ENCODE results near the gene WRAP53. TPM values are rescaled to one million over a fixed set of nuclear protein-coding genes. Genes with fewer than 3 reads are reported as not detected.

The WRAP53 gene
- total and polyA plus RNA-seq, 4 donors = 9.6 to 17.3 (median 11.5) TPM

DNA sequence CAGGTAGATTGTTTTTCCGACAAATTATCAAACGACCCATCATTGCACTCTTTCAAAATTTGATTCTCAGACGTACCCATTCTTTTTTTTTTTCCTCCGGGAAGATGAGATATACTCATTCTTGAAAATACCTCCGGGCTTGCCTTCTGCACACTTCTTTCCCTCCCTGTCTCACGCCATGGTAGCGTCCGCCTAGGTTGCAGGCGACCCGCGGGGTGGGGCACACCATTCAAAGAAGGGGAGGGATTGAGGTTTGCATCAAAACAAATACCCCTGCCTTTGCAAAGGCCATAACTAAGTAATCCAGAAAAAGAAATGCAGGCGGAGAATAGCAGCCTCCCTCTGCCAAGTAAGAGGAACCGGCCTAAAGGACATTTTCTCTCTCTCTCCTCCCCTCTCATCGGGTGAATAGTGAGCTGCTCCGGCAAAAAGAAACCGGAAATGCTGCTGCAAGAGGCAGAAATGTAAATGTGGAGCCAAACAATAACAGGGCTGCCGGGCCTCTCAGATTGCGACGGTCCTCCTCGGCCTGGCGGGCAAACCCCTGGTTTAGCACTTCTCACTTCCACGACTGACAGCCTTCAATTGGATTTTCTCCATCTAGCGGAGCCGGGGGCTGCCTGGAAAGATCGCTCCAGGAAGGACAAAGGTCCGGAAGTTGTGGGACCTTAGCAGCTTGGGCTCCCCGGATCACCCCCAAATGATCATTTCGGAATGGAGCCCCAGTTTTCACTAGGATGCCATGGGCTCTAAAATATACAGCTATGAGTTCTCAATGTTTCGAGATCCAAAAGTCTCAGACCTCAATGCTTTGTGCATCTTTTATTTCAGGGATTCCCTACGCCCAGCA, 1.8 kb upstream of the WRAP53 start:
- H3K36me3 ChIP-seq (ENCODE audit: control insufficient read depth in 4 of 4, insufficient read depth in 4 of 4, low read length in 4 of 4) = peaks cover 0 to 9% (median 2%) of the 10 kb centered on the region in 4 donors
- peak; percentile 88 to 97 (median 93) for DNase-seq
- 0% methylated on average over 30 of the region's 30 CpGs for WGBS, 2 donors
- peak overlapping the region; percentile 87 for H3K4me3 ChIP-seq
- H3K4me1 ChIP-seq (ENCODE audit: control insufficient read depth in 5 of 5, insufficient read depth in 5 of 5, low read length in 5 of 5) = peaks cover 7 to 30% (median 8%) of the 10 kb centered on the region in 5 donors
- no peak for TF ChIP-seq CTCF (IDR thresholded peaks at IDR 0.05; ENCODE audit: control extremely low read depth, extremely low read depth)
- H3K9me3 ChIP-seq (ENCODE audit: control insufficient read depth in 4 of 4, insufficient read depth in 3 of 4, low read length in 3 of 4) = no peaks in the 10 kb centered on the region
- ATAC-seq (ENCODE audit: insufficient read depth, low FRiP score) = peak; percentile 49
- peak overlapping the region; percentile 89 to 100 for H3K9ac ChIP-seq (ENCODE audit: insufficient read depth in 1 of 2, low read length in 2 of 2)
- no peaks in the 10 kb centered on the region for H3K27me3 ChIP-seq (ENCODE audit: control insufficient read depth in 3 of 3, insufficient read depth in 3 of 3, low read length in 2 of 3)
- H3K27ac ChIP-seq (ENCODE audit: low read depth in 1 of 2, low read length in 1 of 2) = peak overlapping the region; percentile 86 to 99

DNA sequence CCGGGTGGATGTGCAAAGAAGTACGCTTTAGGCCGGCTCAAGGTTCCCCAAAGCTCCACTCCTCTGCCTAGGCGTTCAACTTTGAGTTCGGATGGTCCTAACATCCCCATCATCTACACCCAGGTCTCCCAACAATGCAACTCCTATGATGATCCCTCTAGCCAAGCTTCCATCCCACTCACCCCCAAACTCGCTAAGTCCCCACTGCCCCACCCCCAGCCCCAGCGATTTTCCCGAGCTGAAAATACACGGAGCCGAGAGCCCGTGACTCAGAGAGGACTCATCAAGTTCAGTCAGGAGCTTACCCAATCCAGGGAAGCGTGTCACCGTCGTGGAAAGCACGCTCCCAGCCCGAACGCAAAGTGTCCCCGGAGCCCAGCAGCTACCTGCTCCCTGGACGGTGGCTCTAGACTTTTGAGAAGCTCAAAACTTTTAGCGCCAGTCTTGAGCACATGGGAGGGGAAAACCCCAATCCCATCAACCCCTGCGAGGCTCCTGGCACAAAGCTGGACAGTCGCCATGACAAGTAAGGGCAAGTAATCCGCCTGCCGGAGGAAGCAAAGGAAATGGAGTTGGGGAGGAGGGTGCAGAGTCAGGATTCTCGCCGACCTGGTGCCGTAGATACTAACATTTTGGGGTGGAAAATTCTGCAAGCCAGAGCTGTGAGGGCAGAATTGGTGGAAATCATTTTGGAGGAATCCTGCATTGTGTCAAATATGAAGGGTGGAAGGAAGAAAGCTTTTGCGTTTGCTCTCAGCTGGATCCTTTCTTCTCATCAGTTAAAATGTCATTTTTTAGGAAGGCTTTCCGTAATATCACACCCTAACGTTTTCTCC, 987 bp upstream of the WRAP53 start, which contains the start of gene TP53:
TP53 (minus strand) TSS at position 419 of the 836 bp plus-strand sequence. CDS start 10,896 bp downstream, outside the sequence.
- Histone ChIP-seq H3K4me1 (ENCODE audit: control insufficient read depth in 5 of 5, insufficient read depth in 5 of 5, low read length in 5 of 5) (peaks cover 7 to 30% (median 8%) of the 10 kb centered on the region in 5 donors), H3K36me3 (ENCODE audit: control insufficient read depth in 4 of 4, insufficient read depth in 4 of 4, low read length in 4 of 4) (peaks cover 0 to 9% (median 2%) of the 10 kb centered on the region in 4 donors), H3K27ac (ENCODE audit: low read depth in 1 of 2, low read length in 1 of 2) (peak within 1 kb of the TSS; percentile 86 to 99), H3K9ac (ENCODE audit: insufficient read depth in 1 of 2, low read length in 2 of 2) (peak within 1 kb of the TSS; percentile 89 to 100), H3K27me3 (ENCODE audit: control insufficient read depth in 3 of 3, insufficient read depth in 3 of 3, low read length in 2 of 3) (no peaks in the 10 kb centered on the region), H3K9me3 (ENCODE audit: control insufficient read depth in 4 of 4, insufficient read depth in 3 of 4, low read length in 3 of 4) (no peaks in the 10 kb centered on the region), H3K4me3 (peak within 1 kb of the TSS; percentile 87)
- peak; percentile 61 for ATAC-seq (ENCODE audit: insufficient read depth, low FRiP score)
- WGBS, 2 donors = 0 to 1% methylated on average over 30 of the region's 30 CpGs
- peak; percentile 9 for TF ChIP-seq CTCF (IDR thresholded peaks at IDR 0.05; ENCODE audit: control extremely low read depth, extremely low read depth)
- DNase-seq = peak; percentile 94 to 97 (median 97)

DNA sequence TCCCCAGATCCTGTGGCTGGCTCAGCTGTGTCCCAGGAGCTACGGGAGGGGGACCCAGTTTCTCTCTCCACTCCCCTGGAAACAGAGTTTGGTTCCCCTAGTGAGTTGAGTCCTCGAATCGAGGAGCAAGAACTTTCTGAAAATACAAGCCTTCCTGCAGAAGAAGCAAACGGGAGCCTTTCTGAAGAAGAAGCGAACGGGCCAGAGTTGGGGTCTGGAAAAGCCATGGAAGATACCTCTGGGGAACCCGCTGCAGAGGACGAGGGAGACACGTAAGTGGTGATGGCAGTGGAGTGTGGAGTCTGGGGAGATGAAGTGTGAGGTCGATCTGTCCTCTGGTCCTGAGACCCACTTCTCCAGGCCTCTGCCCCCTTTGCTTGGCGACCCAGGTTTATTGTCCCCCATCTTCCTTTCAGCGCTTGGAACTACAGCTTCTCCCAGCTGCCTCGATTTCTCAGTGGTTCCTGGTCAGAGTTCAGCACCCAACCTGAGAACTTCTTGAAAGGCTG, 585 bp downstream of the WRAP53 start:
- ATAC-seq (ENCODE audit: insufficient read depth, low FRiP score) (no peak), DNase-seq (no peak)
- peak overlapping the region; percentile 73 to 87 for H3K9ac ChIP-seq (ENCODE audit: insufficient read depth in 1 of 2, low read length in 2 of 2)
- H3K4me1 ChIP-seq (ENCODE audit: control insufficient read depth in 5 of 5, insufficient read depth in 5 of 5, low read length in 5 of 5) = peaks cover 7 to 30% (median 8%) of the 10 kb centered on the region in 5 donors
- WGBS, 2 donors = 17 to 25% methylated on average over 13 of the region's 13 CpGs
- H3K27me3 ChIP-seq (ENCODE audit: control insufficient read depth in 3 of 3, insufficient read depth in 3 of 3, low read length in 2 of 3) = no peaks in the 10 kb centered on the region
- peak overlapping the region; percentile 48 for H3K4me3 ChIP-seq
- no peak for TF ChIP-seq CTCF (IDR thresholded peaks at IDR 0.05; ENCODE audit: control extremely low read depth, extremely low read depth)
- H3K9me3 ChIP-seq (ENCODE audit: control insufficient read depth in 4 of 4, insufficient read depth in 3 of 4, low read length in 3 of 4) = no peaks in the 10 kb centered on the region
- peak overlapping the region; percentile 18 to 27 for H3K27ac ChIP-seq (ENCODE audit: low read depth in 1 of 2, low read length in 1 of 2)
- H3K36me3 ChIP-seq (ENCODE audit: control insufficient read depth in 4 of 4, insufficient read depth in 4 of 4, low read length in 4 of 4) = peaks cover 0 to 12% (median 3%) of the 10 kb centered on the region in 4 donors

Data from lung (tissue), 12 donors.